Measurements from ENCODE around the gene AKAP13.

GRCh38 chr15:85760049-85760448, 379.6 kb downstream of the AKAP13 start:
- TF ChIP-seq CTCF (IDR thresholded peaks at IDR 0.05) (no peak), EZH2 (IDR thresholded peaks at IDR 0.05; ENCODE audit: borderline replicate concordance, insufficient read depth, low read depth, low read length, poor library complexity, severe bottlenecking) (no peak)

Measured in B cell (primary cell).